ENCODE measurements around the gene KIF1C. TPM values are rescaled to one million over a fixed set of nuclear protein-coding genes. Genes with fewer than 3 reads are reported as not detected.

Gene KIF1C
- total RNA-seq, 1 experiment from 2014 or later, result 121 TPM

GRCh38 chr17:4973256-4974114, 24.3 kb upstream of the KIF1C start:
- H3K4me1 ChIP-seq (ENCODE audit: control insufficient read depth in 1 of 2, insufficient read depth in 2 of 2, low read length in 2 of 2), result peaks cover 11 to 14% of the 10 kb centered on the region in 2 experiments
- DNase-seq (ENCODE audit: low read depth, low spot score) (no peak), ATAC-seq (no peak)
- no peaks in the 10 kb centered on the region for H3K9me3 ChIP-seq (ENCODE audit: control insufficient read depth in 1 of 2, insufficient read depth in 1 of 2, low read depth in 1 of 2, low read length in 2 of 2)
- no TSS peak for BruUV-seq (replicated peaks)
- CTCF ChIA-PET, result no interaction called here
- H2AFZ ChIP-seq (ENCODE audit: low read depth, low read length, poor library complexity, severe bottlenecking), result no peak overlapping the region
- H3K27ac ChIP-seq (ENCODE audit: low read depth, low read length), result no peak overlapping the region
- H4K20me1 ChIP-seq (ENCODE audit: insufficient read depth), result no peaks in the 10 kb centered on the region
- intact Hi-C loops (cut with micrococcal nuclease), result no loop called here
- RAD21 ChIA-PET (ENCODE audit: low non-redundant PET in 1 of 2, low total read pairs in 2 of 2, uncharacterized antibody in 2 of 2, unreplicated experiment in 2 of 2), result interaction anchor here in 1 of 2 experiments (0.6 kb wide), 1 partner anchor 24 kb away, joined by 4 read pairs; the partner anchor contains the start of gene KIF1C
- H3K4me2 ChIP-seq (ENCODE audit: low read length), result no peak overlapping the region
- no peak overlapping the region for H3K9ac ChIP-seq (ENCODE audit: low read length)
- TF ChIP-seq ZNF274 (IDR thresholded peaks at IDR 0.05; ENCODE audit: low read depth, low read length) (no peak), FOSL1 (IDR thresholded peaks at IDR 0.05; ENCODE audit: low read depth) (no peak), SIN3A (IDR thresholded peaks at IDR 0.05; ENCODE audit: low read depth) (no peak), RAD21 (IDR thresholded peaks at IDR 0.05; ENCODE audit: low read depth) (no peak), POLR2AphosphoS5 (IDR thresholded peaks at IDR 0.05; ENCODE audit: low read depth, low read length) (no peak), SP1 (IDR thresholded peaks at IDR 0.05; ENCODE audit: low read depth) (no peak), EZH2phosphoT487 (IDR thresholded peaks at IDR 0.05; ENCODE audit: borderline replicate concordance) (no peak), ELF1 (IDR thresholded peaks at IDR 0.05; ENCODE audit: borderline replicate concordance, low read depth) (no peak), EZH2 (IDR thresholded peaks at IDR 0.05) (no peak), CEBPB (IDR thresholded peaks at IDR 0.05; ENCODE audit: low read depth) (no peak), YY1 (IDR thresholded peaks at IDR 0.05; ENCODE audit: extremely low read depth, insufficient replicate concordance, low read depth, low read length) (no peak), POLR2A (IDR thresholded peaks at IDR 0.05; ENCODE audit: borderline replicate concordance, extremely low read depth, insufficient read depth, insufficient read length) (no peak), ATF3 (IDR thresholded peaks at IDR 0.05) (no peak)
- TF ChIP-seq, protein P1, sequence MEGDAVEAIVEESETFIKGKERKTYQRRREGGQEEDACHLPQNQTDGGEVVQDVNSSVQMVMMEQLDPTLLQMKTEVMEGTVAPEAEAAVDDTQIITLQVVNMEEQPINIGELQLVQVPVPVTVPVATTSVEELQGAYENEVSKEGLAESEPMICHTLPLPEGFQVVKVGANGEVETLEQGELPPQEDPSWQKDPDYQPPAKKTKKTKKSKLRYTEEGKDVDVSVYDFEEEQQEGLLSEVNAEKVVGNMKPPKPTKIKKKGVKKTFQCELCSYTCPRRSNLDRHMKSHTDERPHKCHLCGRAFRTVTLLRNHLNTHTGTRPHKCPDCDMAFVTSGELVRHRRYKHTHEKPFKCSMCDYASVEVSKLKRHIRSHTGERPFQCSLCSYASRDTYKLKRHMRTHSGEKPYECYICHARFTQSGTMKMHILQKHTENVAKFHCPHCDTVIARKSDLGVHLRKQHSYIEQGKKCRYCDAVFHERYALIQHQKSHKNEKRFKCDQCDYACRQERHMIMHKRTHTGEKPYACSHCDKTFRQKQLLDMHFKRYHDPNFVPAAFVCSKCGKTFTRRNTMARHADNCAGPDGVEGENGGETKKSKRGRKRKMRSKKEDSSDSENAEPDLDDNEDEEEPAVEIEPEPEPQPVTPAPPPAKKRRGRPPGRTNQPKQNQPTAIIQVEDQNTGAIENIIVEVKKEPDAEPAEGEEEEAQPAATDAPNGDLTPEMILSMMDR (IDR thresholded peaks at IDR 0.05 in 2 of 3, conservative IDR thresholded peaks at IDR 0.05 in 1 of 3; ENCODE audit: borderline replicate concordance in 1 of 3, insufficient read depth in 1 of 3, low read depth in 2 of 3, low read length in 2 of 3), result no peak
- TF ChIP-seq, protein P2, sequence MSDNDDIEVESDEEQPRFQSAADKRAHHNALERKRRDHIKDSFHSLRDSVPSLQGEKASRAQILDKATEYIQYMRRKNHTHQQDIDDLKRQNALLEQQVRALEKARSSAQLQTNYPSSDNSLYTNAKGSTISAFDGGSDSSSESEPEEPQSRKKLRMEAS (IDR thresholded peaks at IDR 0.05), result no peak
- H3K79me2 ChIP-seq (ENCODE audit: insufficient read depth, low read length), result no peaks in the 10 kb centered on the region
- POLR2A ChIA-PET, result no interaction called here
- no peaks in the 10 kb centered on the region for H3K27me3 ChIP-seq (ENCODE audit: insufficient read depth, low read length)
- H3K9me2 ChIP-seq (ENCODE audit: insufficient read depth), result no peaks in the 10 kb centered on the region
- H3K36me3 ChIP-seq (ENCODE audit: control insufficient read depth in 1 of 2, insufficient read depth in 2 of 2, low read length in 2 of 2), result peaks cover 8 to 24% of the 10 kb centered on the region in 2 experiments; a peak in 2 of 4 replicates
- H3K4me3 ChIP-seq (replicated peaks in 1 of 2; ENCODE audit: low read depth in 1 of 2, low read length in 2 of 2), result no peak overlapping the region
